HG03571 (cell line): ENCODE measurements around the gene SPIN4.
"Not testable (repeated sequence)": the region's sequence is repeated elsewhere in the genome, so short reads cannot be mapped to it uniquely, and the experiment has no call there.

Source experiments
- ATAC-seq: cut with Tn5 transposase; IDR thresholded peaks from one replicate; pipeline ENCODE4 v1.9.1; 2021; ENCODE audit not compliant: unreplicated experiment

The SPIN4 gene

GRCh38 chrX:63350941-63351616, at the start of gene SPIN4:
SPIN4 (minus strand) TSS chrX:63351332; CDS start chrX:63350819, 513 bp downstream.
- peak; percentile 94 for ATAC-seq

- ATAC-seq, result no peak
These were observed 49.2 kb upstream of the SPIN4 start for GRCh38 chrX:63400340-63400739.

GRCh38 chrX:63394872-63395271, 43.7 kb upstream of the SPIN4 start:
- no peak for ATAC-seq

GRCh38 chrX:63393094-63393493, 42.0 kb upstream of the SPIN4 start:
- ATAC-seq, result not testable (repeated sequence)

- ATAC-seq, result no peak
These were observed 36.3 kb upstream of the SPIN4 start for GRCh38 chrX:63387411-63387810.

- ATAC-seq, result not testable (repeated sequence)
These were observed 33.1 kb upstream of the SPIN4 start for GRCh38 chrX:63384263-63384662.

GRCh38 chrX:63373012-63373411, 21.9 kb upstream of the SPIN4 start:
- ATAC-seq, result not testable (repeated sequence)

- ATAC-seq, result not testable (repeated sequence)
These were observed 16.6 kb upstream of the SPIN4 start for GRCh38 chrX:63367699-63368098.

- no peak for ATAC-seq
These were observed 12.7 kb upstream of the SPIN4 start for GRCh38 chrX:63363788-63364187.

- ATAC-seq, result no peak
These were observed 10.4 kb upstream of the SPIN4 start for GRCh38 chrX:63361494-63361893.

GRCh38 chrX:63354484-63354883, 3.4 kb upstream of the SPIN4 start:
- ATAC-seq, result no peak

GRCh38 chrX:63350465-63350877, 661 bp downstream of the SPIN4 start:
- ATAC-seq, result peak; percentile 48

GRCh38 chrX:63349307-63349706, 1.8 kb downstream of the SPIN4 start:
- ATAC-seq, result no peak

- ATAC-seq, result no peak
These were observed 20.5 kb downstream of the SPIN4 start for GRCh38 chrX:63330681-63331080.

GRCh38 chrX:63327788-63328187, 23.3 kb downstream of the SPIN4 start:
- ATAC-seq, result no peak

- no peak for ATAC-seq
These were observed 51.5 kb downstream of the SPIN4 start for GRCh38 chrX:63299596-63299995.
